MM.1S (cell line): ENCODE results near the gene SEPTIN10.
A peak's percentile ranks its signal among the peaks of the same experiment; 100 is the strongest.

ENCODE experiments used
- DNase-seq: peaks from one replicate; pipeline ENCODE4 v3.0.0-alpha.2; 2015
- H2AFZ ChIP-seq: fragments of 300-600 bp; sonication (generic); 2 replicates; pipeline ENCODE4 v1.6.0; 2016; ENCODE audit warnings: antibody characterized with exemption, low read length
- H3F3A ChIP-seq: fragments of 300-600 bp; sonication (generic); 2 replicates; pipeline ENCODE4 v1.6.1; 2016; ENCODE audit warnings: mild to moderate bottlenecking, antibody characterized with exemption, low read length, moderate library complexity, mixed read lengths; ENCODE audit not compliant: insufficient read depth
- H3K27ac ChIP-seq: fragments of 300-600 bp; sonication (generic); 2 replicates; pipeline ENCODE4 v1.5.1; 2016; ENCODE audit warnings: mild to moderate bottlenecking, low read length
- H3K27me3 ChIP-seq: fragments of 300-600 bp; sonication (generic); replicated peaks from 2 replicates; pipeline ENCODE4 v1.6.0; 2016; ENCODE audit warnings: low read length; ENCODE audit not compliant: insufficient read depth
- H3K36me3 ChIP-seq: fragments of 300-600 bp; sonication (generic); replicated peaks from 2 replicates; pipeline ENCODE4 v1.6.1; 2016; ENCODE audit warnings: mild to moderate bottlenecking, low read length, mixed read lengths; ENCODE audit not compliant: insufficient read depth
- H3K4me1 ChIP-seq: fragments of 300-600 bp; sonication (generic); 2 replicates; pipeline ENCODE4 v1.6.1; 2016; ENCODE audit warnings: low read length, mixed read lengths
- H3K4me2 ChIP-seq: fragments of 300-600 bp; sonication (generic); 2 replicates; pipeline ENCODE4 v1.6.0; 2016; ENCODE audit warnings: low read depth, low read length
- H3K4me3 ChIP-seq: fragments of 300-600 bp; sonication (generic); 2 replicates; pipeline ENCODE4 v1.5.1; 2016; ENCODE audit warnings: low read length, mixed read lengths
- H3K79me2 ChIP-seq: fragments of 300-600 bp; sonication (generic); 2 replicates; pipeline ENCODE4 v1.6.1; 2016; ENCODE audit warnings: mixed run types, low read length, mixed read lengths
- H3K9ac ChIP-seq: fragments of 300-600 bp; sonication (generic); 2 replicates; pipeline ENCODE4 v1.6.1; 2016; ENCODE audit warnings: low read length, mixed read lengths
- H3K9me2 ChIP-seq: fragments of 300-600 bp; sonication (generic); replicated peaks from 2 replicates; pipeline ENCODE4 v1.6.1; 2016; ENCODE audit warnings: mild to moderate bottlenecking, low read length, mixed read lengths; ENCODE audit not compliant: insufficient read depth
- H3K9me3 ChIP-seq: fragments of 300-600 bp; sonication (generic); replicated peaks from 2 replicates; pipeline ENCODE4 v1.6.1; 2016; ENCODE audit warnings: mild to moderate bottlenecking, low read length, mixed read lengths; ENCODE audit not compliant: insufficient read depth
- H4K20me1 ChIP-seq: fragments of 300-600 bp; sonication (generic); 2 replicates; pipeline ENCODE4 v1.6.1; 2016; ENCODE audit warnings: mild to moderate bottlenecking, low read length, moderate library complexity, mixed read lengths; ENCODE audit not compliant: insufficient read depth
- CTCF ChIP-seq: fragments of 300-600 bp; sonication (generic); IDR thresholded peaks from 2 replicates; pipeline ENCODE4 v1.5.1; 2016; ENCODE audit warnings: antibody characterized with exemption, low read length, mixed read lengths
- EZH2 ChIP-seq: fragments of 300-600 bp; sonication (generic); optimal IDR thresholded peaks from 2 replicates; pipeline ENCODE3; 2017; ENCODE audit warnings: low read depth, mild to moderate bottlenecking, antibody characterized with exemption, low read length, mixed read lengths
- EZH2phosphoT487 ChIP-seq: fragments of 300-600 bp; sonication (generic); IDR thresholded peaks from 2 replicates; pipeline ENCODE4 v1.6.1; 2018; ENCODE audit warnings: antibody characterized with exemption, low read length

Gene SEPTIN10

GRCh38 chr2:109507217-109507616 is 106.5 kb downstream of the SEPTIN10 start:
- H3K4me1 ChIP-seq, result 0 out of 2 replicates have a peak, but pooled peaks cover 3% of the 10 kb centered on the region

GRCh38 chr2:109503191-109503590 is 110.6 kb downstream of the SEPTIN10 start:
- Histone ChIP-seq H3K4me2 (no peak overlapping the region), H3K4me3 (no peak overlapping the region), H3F3A (no peaks in the 10 kb centered on the region), H3K9ac (no peak overlapping the region), H4K20me1 (no peaks in the 10 kb centered on the region), H3K27ac (no peak overlapping the region), H3K27me3 (no peaks in the 10 kb centered on the region), H2AFZ (no peak overlapping the region), H3K9me3 (no peaks in the 10 kb centered on the region), H3K36me3 (no peaks in the 10 kb centered on the region), H3K4me1 (no peaks in the 10 kb centered on the region), H3K9me2 (no peaks in the 10 kb centered on the region), H3K79me2 (no peaks in the 10 kb centered on the region)
- TF ChIP-seq CTCF (no peak), EZH2 (no peak), EZH2phosphoT487 (no peak)
- DNase-seq, result no peak

More at GRCh38 chr2:109507217-109507616, 106.5 kb downstream of the SEPTIN10 start:
- no peak overlapping the region for H3K9ac ChIP-seq
- no peak for TF ChIP-seq CTCF
- no peak for TF ChIP-seq EZH2
- TF ChIP-seq EZH2phosphoT487, result no peak
- no peaks in the 10 kb centered on the region for H3K27me3 ChIP-seq
- H3K9me3 ChIP-seq, result no peaks in the 10 kb centered on the region
- no peak overlapping the region for H3K4me2 ChIP-seq
- no peak overlapping the region for H3K27ac ChIP-seq
- H3K79me2 ChIP-seq, result no peaks in the 10 kb centered on the region
- no peaks in the 10 kb centered on the region for H4K20me1 ChIP-seq
- H3K4me3 ChIP-seq, result no peak overlapping the region
- no peaks in the 10 kb centered on the region for H3K9me2 ChIP-seq
- H3F3A ChIP-seq, result no peaks in the 10 kb centered on the region
- no peaks in the 10 kb centered on the region for H3K36me3 ChIP-seq
- H2AFZ ChIP-seq, result no peak overlapping the region
- DNase-seq, result peak; percentile 23

- no peak overlapping the region for H3K4me3 ChIP-seq
- H3K4me1 ChIP-seq, result no peaks in the 10 kb centered on the region
- H3K9ac ChIP-seq, result no peak overlapping the region
- H3K4me2 ChIP-seq, result no peak overlapping the region
- TF ChIP-seq EZH2phosphoT487, result no peak
- no peak for TF ChIP-seq EZH2
- TF ChIP-seq CTCF, result no peak
- no peaks in the 10 kb centered on the region for H3F3A ChIP-seq
- no peak overlapping the region for H2AFZ ChIP-seq
- no peak overlapping the region for H3K27ac ChIP-seq
- no peaks in the 10 kb centered on the region for H4K20me1 ChIP-seq
- no peaks in the 10 kb centered on the region for H3K9me3 ChIP-seq
- H3K27me3 ChIP-seq, result no peaks in the 10 kb centered on the region
- H3K9me2 ChIP-seq, result no peaks in the 10 kb centered on the region
- H3K79me2 ChIP-seq, result no peaks in the 10 kb centered on the region
- no peak for DNase-seq
- no peaks in the 10 kb centered on the region for H3K36me3 ChIP-seq
Measured at GRCh38 chr2:109501461-109501860, 112.3 kb downstream of the SEPTIN10 start.

GRCh38 chr2:109500910-109501309 is 112.9 kb downstream of the SEPTIN10 start:
- Histone ChIP-seq H3K9ac (no peak overlapping the region), H3K27me3 (no peaks in the 10 kb centered on the region), H3K79me2 (no peaks in the 10 kb centered on the region), H3K36me3 (no peaks in the 10 kb centered on the region), H4K20me1 (no peaks in the 10 kb centered on the region), H3F3A (no peaks in the 10 kb centered on the region), H3K9me3 (no peaks in the 10 kb centered on the region), H3K27ac (no peak overlapping the region), H3K9me2 (no peaks in the 10 kb centered on the region), H2AFZ (no peak overlapping the region), H3K4me2 (no peak overlapping the region), H3K4me1 (no peaks in the 10 kb centered on the region), H3K4me3 (no peak overlapping the region)
- TF ChIP-seq EZH2phosphoT487, result no peak
- no peak for TF ChIP-seq CTCF
- no peak for TF ChIP-seq EZH2
- no peak for DNase-seq
